ENCODE measurements around the gene SERTAD2.
A peak's percentile ranks its signal among the peaks of the same experiment; 100 is the strongest.

The SERTAD2 gene

GRCh38 chr2:64652231-64653108 lies 1.2 kb downstream of the SERTAD2 start:
- in situ Hi-C loops (cut with MboI; ENCODE audit: low pct_unique_long_range_greater_than_20kb, low sequenced_read_pairs) = no loop called here
- DNase-seq = peak; percentile 51

- no peak for DNase-seq
- in situ Hi-C loops (cut with MboI; ENCODE audit: low pct_unique_long_range_greater_than_20kb, low sequenced_read_pairs) = no loop called here
Observed at GRCh38 chr2:64651590-64651989, 2.1 kb downstream of the SERTAD2 start.

- no peak for DNase-seq
- in situ Hi-C loops (cut with MboI; ENCODE audit: low pct_unique_long_range_greater_than_20kb, low sequenced_read_pairs) = no loop called here
Observed at GRCh38 chr2:64650722-64651338, 2.9 kb downstream of the SERTAD2 start.

GRCh38 chr2:64650296-64650695 lies 3.4 kb downstream of the SERTAD2 start:
- in situ Hi-C loops (cut with MboI; ENCODE audit: low pct_unique_long_range_greater_than_20kb, low sequenced_read_pairs) = no loop called here

GRCh38 chr2:64649626-64650025 lies 4.1 kb downstream of the SERTAD2 start:
- in situ Hi-C loops (cut with MboI; ENCODE audit: low pct_unique_long_range_greater_than_20kb, low sequenced_read_pairs) = loop anchor here (25.0 kb wide), 1 partner anchor 213 kb away; no protein-coding TSS in a partner anchor

More at GRCh38 chr2:64650296-64650695, 3.4 kb downstream of the SERTAD2 start:
- no peak for DNase-seq

GRCh38 chr2:64649013-64649484 lies 4.7 kb downstream of the SERTAD2 start:
- in situ Hi-C loops (cut with MboI; ENCODE audit: low pct_unique_long_range_greater_than_20kb, low sequenced_read_pairs) = loop anchor here (25.0 kb wide), 1 partner anchor 213 kb away; no protein-coding TSS in a partner anchor
- no peak for DNase-seq

More at GRCh38 chr2:64649626-64650025, 4.1 kb downstream of the SERTAD2 start:
- DNase-seq = no peak

- peak; percentile 93 for DNase-seq
- in situ Hi-C loops (cut with MboI; ENCODE audit: low pct_unique_long_range_greater_than_20kb, low sequenced_read_pairs) = loop anchor here (25.0 kb wide), 1 partner anchor 216 kb away; no protein-coding TSS in a partner anchor
Observed at GRCh38 chr2:64646007-64646880, 7.5 kb downstream of the SERTAD2 start.

GRCh38 chr2:64644458-64645382 lies 9.0 kb downstream of the SERTAD2 start:
- peak; percentile 91 for DNase-seq
- in situ Hi-C loops (cut with MboI; ENCODE audit: low pct_unique_long_range_greater_than_20kb, low sequenced_read_pairs) = loop anchor here (25.0 kb wide), 1 partner anchor 218 kb away; no protein-coding TSS in a partner anchor

- in situ Hi-C loops (cut with MboI; ENCODE audit: low pct_unique_long_range_greater_than_20kb, low sequenced_read_pairs) = loop anchor here (25.0 kb wide), 1 partner anchor 218 kb away; no protein-coding TSS in a partner anchor
- no peak for DNase-seq
Observed at GRCh38 chr2:64643838-64644457, 9.8 kb downstream of the SERTAD2 start.

GRCh38 chr2:64641599-64641998 lies 12.1 kb downstream of the SERTAD2 start:
- DNase-seq = no peak
- in situ Hi-C loops (cut with MboI; ENCODE audit: low pct_unique_long_range_greater_than_20kb, low sequenced_read_pairs) = loop anchor here (25.0 kb wide), 1 partner anchor 221 kb away; no protein-coding TSS in a partner anchor

GRCh38 chr2:64640153-64641044 lies 13.3 kb downstream of the SERTAD2 start:
- in situ Hi-C loops (cut with MboI; ENCODE audit: low pct_unique_long_range_greater_than_20kb, low sequenced_read_pairs) = loop anchor here (25.0 kb wide), 1 partner anchor 222 kb away; no protein-coding TSS in a partner anchor
- DNase-seq = no peak

GRCh38 chr2:64639691-64640090 lies 14.0 kb downstream of the SERTAD2 start:
- in situ Hi-C loops (cut with MboI; ENCODE audit: low pct_unique_long_range_greater_than_20kb, low sequenced_read_pairs) = loop anchor here (25.0 kb wide), 1 partner anchor 223 kb away; no protein-coding TSS in a partner anchor
- no peak for DNase-seq

- DNase-seq = no peak
- in situ Hi-C loops (cut with MboI; ENCODE audit: low pct_unique_long_range_greater_than_20kb, low sequenced_read_pairs) = loop anchor here (25.0 kb wide), 1 partner anchor 224 kb away; no protein-coding TSS in a partner anchor
Observed at GRCh38 chr2:64638502-64639120, 15.1 kb downstream of the SERTAD2 start.

- in situ Hi-C loops (cut with MboI; ENCODE audit: low pct_unique_long_range_greater_than_20kb, low sequenced_read_pairs) = loop anchor here (25.0 kb wide), 1 partner anchor 224 kb away; no protein-coding TSS in a partner anchor
- DNase-seq = no peak
Observed at GRCh38 chr2:64637931-64638330, 15.8 kb downstream of the SERTAD2 start.

GRCh38 chr2:64637000-64637635 lies 16.6 kb downstream of the SERTAD2 start:
- in situ Hi-C loops (cut with MboI; ENCODE audit: low pct_unique_long_range_greater_than_20kb, low sequenced_read_pairs) = loop anchor here (25.0 kb wide), 1 partner anchor 225 kb away; no protein-coding TSS in a partner anchor
- DNase-seq = peak; percentile 66

Data from KBM-7 (cell line).